IgD-negative memory B cell (primary cell): Measurements from ENCODE around the gene ADAMTS20. TPM values are rescaled to one million over a fixed set of nuclear protein-coding genes. Genes with fewer than 3 reads are reported as not detected.

ENCODE experiments used
- polyA plus RNA-seq: library from polyadenylated mRNA; unstranded; fragments of 300-500 nt; fragmentation: Illumina TruSeq; gene quantifications from one replicate; pipeline ENCODE4 v1.2.3, GENCODE V29; 2021

The ADAMTS20 gene
- polyA plus RNA-seq, 1 donor from 2014 or later = not detected

Other genes starting within 250 kb of the ADAMTS20 start
- gene PUS7L, start 206.6 kb upstream of the ADAMTS20 start, polyA plus RNA-seq = 39.0 TPM
- 22.3 TPM for gene IRAK4, start 206.7 kb upstream of the ADAMTS20 start, polyA plus RNA-seq